COLO668 (cell line): ENCODE results near the gene SPAG8.
A peak's percentile ranks its signal among the peaks of the same experiment; 100 is the strongest.

Experiments
- DNase-seq: peaks from one replicate; lab custom pipeline; 2025; ENCODE audit not compliant: unreplicated experiment; lab: John Stamatoyannopoulos, UW

The SPAG8 gene

GRCh38 chr9:35812025-35812602 is at the start of gene SPAG8:
SPAG8 (minus strand) TSS chr9:35812262; CDS start chr9:35812147, 115 bp downstream.
- DNase-seq, result peak; percentile 93

GRCh38 chr9:35861161-35861897 is 49.3 kb upstream of the SPAG8 start:
- no peak for DNase-seq

GRCh38 chr9:35859990-35860339 is 47.9 kb upstream of the SPAG8 start:
- no peak for DNase-seq

- DNase-seq, result no peak
Observed at GRCh38 chr9:35859310-35859989, 47.4 kb upstream of the SPAG8 start.

- no peak for DNase-seq
Observed at GRCh38 chr9:35858458-35858857, 46.4 kb upstream of the SPAG8 start.

GRCh38 chr9:35856882-35857281 is 44.8 kb upstream of the SPAG8 start:
- no peak for DNase-seq

GRCh38 chr9:35856206-35856605 is 44.1 kb upstream of the SPAG8 start:
- no peak for DNase-seq

GRCh38 chr9:35854091-35854762 is 42.2 kb upstream of the SPAG8 start:
- no peak for DNase-seq

GRCh38 chr9:35852876-35853865 is 41.1 kb upstream of the SPAG8 start:
- DNase-seq, result no peak

GRCh38 chr9:35852267-35852815 is 40.3 kb upstream of the SPAG8 start:
- no peak for DNase-seq

- no peak for DNase-seq
Observed at GRCh38 chr9:35847792-35848572, 35.9 kb upstream of the SPAG8 start.

- DNase-seq, result no peak
Observed at GRCh38 chr9:35845824-35846771, 34.0 kb upstream of the SPAG8 start.

GRCh38 chr9:35844628-35845270 is 32.7 kb upstream of the SPAG8 start:
- no peak for DNase-seq

GRCh38 chr9:35842795-35843194 is 30.7 kb upstream of the SPAG8 start:
- DNase-seq, result no peak

- DNase-seq, result no peak
Observed at GRCh38 chr9:35842020-35842745, 30.1 kb upstream of the SPAG8 start.

- DNase-seq, result no peak
Observed at GRCh38 chr9:35841645-35841900, 29.5 kb upstream of the SPAG8 start.

- DNase-seq, result no peak
Observed at GRCh38 chr9:35840881-35841644, 29.0 kb upstream of the SPAG8 start.
